ENCODE results near the gene TXNL4A.

The TXNL4A gene

GRCh38 chr18:79935925-79936324 is 52.4 kb downstream of the TXNL4A start:
- no peak for DNase-seq

- DNase-seq, result no peak
Measured at GRCh38 chr18:79935499-79935898, 52.9 kb downstream of the TXNL4A start.

GRCh38 chr18:79935098-79935480 is 53.3 kb downstream of the TXNL4A start:
- no peak for DNase-seq

- no peak for DNase-seq
Measured at GRCh38 chr18:79934311-79935097, 53.9 kb downstream of the TXNL4A start.

- DNase-seq, result no peak
Measured at GRCh38 chr18:79933765-79934164, 54.6 kb downstream of the TXNL4A start.

- no peak for DNase-seq
Measured at GRCh38 chr18:79932907-79933306, 55.5 kb downstream of the TXNL4A start.

- DNase-seq, result no peak
Measured at GRCh38 chr18:79931475-79931874, 56.9 kb downstream of the TXNL4A start.

GRCh38 chr18:79930020-79930642 is 58.2 kb downstream of the TXNL4A start:
- DNase-seq, result no peak

GRCh38 chr18:79928563-79928960 is 59.8 kb downstream of the TXNL4A start:
- no peak for DNase-seq

- no peak for DNase-seq
Measured at GRCh38 chr18:79927607-79928562, 60.5 kb downstream of the TXNL4A start.

- DNase-seq, result no peak
Measured at GRCh38 chr18:79926715-79927606, 61.4 kb downstream of the TXNL4A start.

- DNase-seq, result no peak
Measured at GRCh38 chr18:79926306-79926705, 62.1 kb downstream of the TXNL4A start.

GRCh38 chr18:79924814-79925731 is 63.3 kb downstream of the TXNL4A start:
- DNase-seq, result peak; percentile 28

- DNase-seq, result no peak
Measured at GRCh38 chr18:79923896-79924585, 64.3 kb downstream of the TXNL4A start.

- DNase-seq, result no peak
Measured at GRCh38 chr18:79922971-79923411, 65.4 kb downstream of the TXNL4A start.

GRCh38 chr18:79921984-79922965 is 66.1 kb downstream of the TXNL4A start:
- DNase-seq, result no peak

Data from right kidney (tissue), 1 donor.